22Rv1 (cell line): ENCODE data around the gene FBXO4.

Experiments used
- CTCF ChIP-seq: fragments of 450-650 bp; IDR thresholded peaks from 2 replicates; pipeline ENCODE4 v1.5.1; 2017; ENCODE audit warnings: mild to moderate bottlenecking
- ZFX ChIP-seq: fragments of 450-650 bp; IDR thresholded peaks from 2 replicates; pipeline ENCODE4 v1.6.1; 2017; ENCODE audit warnings: antibody characterized with exemption, borderline replicate concordance

GRCh38 chr5:41973087-41973486 is 48.0 kb downstream of the FBXO4 start:
- TF ChIP-seq CTCF (no peak), ZFX (no peak)
